Sigmoid colon (tissue), 4 donors: ENCODE data around the gene CDKN2C.

Experiments used
- POLR2A ChIP-seq, 2 donors: fragments of 450-650 bp; IDR thresholded peaks; one replicate each; pipeline ENCODE4 v1.6.1; 2016; ENCODE audit warnings: antibody characterized with exemption in 2 of 2, mild to moderate bottlenecking in 2 of 2, moderate library complexity in 2 of 2
- POLR2AphosphoS5 ChIP-seq, 4 donors: sonication (generic); formaldehyde crosslinking; IDR thresholded peaks; one replicate each; pipeline ENCODE4 v1.6.1; 2017; ENCODE audit warnings: antibody characterized with exemption in 4 of 4
- TF ChIP-seq, protein P1 (sequence below), 4 experiments: fragments of 450-650 bp in 3 of 4; fragments of 200-600 bp in 1 of 4; IDR thresholded peaks; one replicate each; pipeline ENCODE4 v1.5.1; 2016 to 2019; ENCODE audit warnings: antibody characterized with exemption in 4 of 4, mild to moderate bottlenecking in 3 of 4, moderate library complexity in 2 of 4

- TF ChIP-seq POLR2AphosphoS5 (IDR thresholded peaks at IDR 0.05) (no peak), POLR2A (IDR thresholded peaks at IDR 0.05) (no peak)
- TF ChIP-seq, protein P1, sequence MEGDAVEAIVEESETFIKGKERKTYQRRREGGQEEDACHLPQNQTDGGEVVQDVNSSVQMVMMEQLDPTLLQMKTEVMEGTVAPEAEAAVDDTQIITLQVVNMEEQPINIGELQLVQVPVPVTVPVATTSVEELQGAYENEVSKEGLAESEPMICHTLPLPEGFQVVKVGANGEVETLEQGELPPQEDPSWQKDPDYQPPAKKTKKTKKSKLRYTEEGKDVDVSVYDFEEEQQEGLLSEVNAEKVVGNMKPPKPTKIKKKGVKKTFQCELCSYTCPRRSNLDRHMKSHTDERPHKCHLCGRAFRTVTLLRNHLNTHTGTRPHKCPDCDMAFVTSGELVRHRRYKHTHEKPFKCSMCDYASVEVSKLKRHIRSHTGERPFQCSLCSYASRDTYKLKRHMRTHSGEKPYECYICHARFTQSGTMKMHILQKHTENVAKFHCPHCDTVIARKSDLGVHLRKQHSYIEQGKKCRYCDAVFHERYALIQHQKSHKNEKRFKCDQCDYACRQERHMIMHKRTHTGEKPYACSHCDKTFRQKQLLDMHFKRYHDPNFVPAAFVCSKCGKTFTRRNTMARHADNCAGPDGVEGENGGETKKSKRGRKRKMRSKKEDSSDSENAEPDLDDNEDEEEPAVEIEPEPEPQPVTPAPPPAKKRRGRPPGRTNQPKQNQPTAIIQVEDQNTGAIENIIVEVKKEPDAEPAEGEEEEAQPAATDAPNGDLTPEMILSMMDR (IDR thresholded peaks at IDR 0.05) = no peak
Observed at GRCh38 chr1:51000651-51001050, 30.6 kb downstream of the CDKN2C start.
